ENCODE data around the gene KLHL11.
"Not testable (repeated sequence)": the region's sequence is repeated elsewhere in the genome, so short reads cannot be mapped to it uniquely, and the experiment has no call there.

The KLHL11 gene

GRCh38 chr17:41840781-41841180 is 24.4 kb downstream of the KLHL11 start:
- not testable (repeated sequence) for DNase-seq (ENCODE audit: low read depth in 2 of 2, low spot score in 1 of 2)

- DNase-seq (ENCODE audit: low read depth in 2 of 2, low spot score in 1 of 2), result not testable (repeated sequence)
Measured at GRCh38 chr17:41839448-41839847, 25.8 kb downstream of the KLHL11 start.

GRCh38 chr17:41837761-41838538 is 27.3 kb downstream of the KLHL11 start, which contains the start of gene KLHL10:
Gene KLHL10 (plus strand): TSS chr17:41837825. CDS start chr17:41837933, 108 bp downstream.
- no peak for DNase-seq (ENCODE audit: low read depth in 2 of 2, low spot score in 1 of 2)

- DNase-seq (ENCODE audit: low read depth in 2 of 2, low spot score in 1 of 2), result no peak
Measured at GRCh38 chr17:41836550-41837196, 28.6 kb downstream of the KLHL11 start.

- DNase-seq (ENCODE audit: low read depth in 2 of 2, low spot score in 1 of 2), result peak; percentile 6 to 24
Measured at GRCh38 chr17:41835800-41836549, 29.2 kb downstream of the KLHL11 start, which contains the start of gene NT5C3B. Gene NT5C3B (minus strand): TSS chr17:41836232. CDS start chr17:41836193, 39 bp downstream.

GRCh38 chr17:41835214-41835799 is 29.9 kb downstream of the KLHL11 start:
- DNase-seq (ENCODE audit: low read depth in 2 of 2, low spot score in 1 of 2), result no peak

GRCh38 chr17:41829961-41830360 is 35.3 kb downstream of the KLHL11 start:
- DNase-seq (ENCODE audit: low read depth in 2 of 2, low spot score in 1 of 2), result not testable (repeated sequence)

GRCh38 chr17:41825175-41825845 is 39.9 kb downstream of the KLHL11 start:
- no peak for DNase-seq (ENCODE audit: low read depth in 2 of 2, low spot score in 1 of 2)

GRCh38 chr17:41824086-41824485 is 41.1 kb downstream of the KLHL11 start:
- no peak for DNase-seq (ENCODE audit: low read depth in 2 of 2, low spot score in 1 of 2)

- DNase-seq (ENCODE audit: low read depth in 2 of 2, low spot score in 1 of 2), result no peak
Measured at GRCh38 chr17:41823580-41823979, 41.6 kb downstream of the KLHL11 start.

- DNase-seq (ENCODE audit: low read depth in 2 of 2, low spot score in 1 of 2), result no peak
Measured at GRCh38 chr17:41823141-41823524, 42.1 kb downstream of the KLHL11 start.

- DNase-seq (ENCODE audit: low read depth in 2 of 2, low spot score in 1 of 2), result no peak
Measured at GRCh38 chr17:41822216-41823140, 42.7 kb downstream of the KLHL11 start.

- DNase-seq (ENCODE audit: low read depth in 2 of 2, low spot score in 1 of 2), result no peak
Measured at GRCh38 chr17:41821776-41822175, 43.4 kb downstream of the KLHL11 start.

- no peak for DNase-seq (ENCODE audit: low read depth in 2 of 2, low spot score in 1 of 2)
Measured at GRCh38 chr17:41818024-41818423, 47.2 kb downstream of the KLHL11 start.

- no peak for DNase-seq (ENCODE audit: low read depth in 2 of 2, low spot score in 1 of 2)
Measured at GRCh38 chr17:41816637-41817320, 48.4 kb downstream of the KLHL11 start.

- no peak for DNase-seq (ENCODE audit: low read depth in 2 of 2, low spot score in 1 of 2)
Measured at GRCh38 chr17:41814195-41814594, 51.0 kb downstream of the KLHL11 start.

GRCh38 chr17:41813699-41814124 is 51.5 kb downstream of the KLHL11 start:
- no peak for DNase-seq (ENCODE audit: low read depth in 2 of 2, low spot score in 1 of 2)

GRCh38 chr17:41813152-41813680 is 52.0 kb downstream of the KLHL11 start:
- no peak for DNase-seq (ENCODE audit: low read depth in 2 of 2, low spot score in 1 of 2)

All from stimulated activated CD8-positive, alpha-beta memory T cell treated with anti-CD3 and anti-CD28 coated beads, Interleukin-4, amount 100 ng/mL, for 4 hours (primary cell).